ENCODE data around the gene CHL1.
"Not testable (repeated sequence)": the region's sequence is repeated elsewhere in the genome, so short reads cannot be mapped to it uniquely, and the experiment has no call there.

Gene CHL1

GRCh38 chr3:332701-333100, 136.1 kb downstream of the CHL1 start:
- no peak for DNase-seq (ENCODE audit: low spot score)

- DNase-seq (ENCODE audit: low spot score) = no peak
Measured at GRCh38 chr3:335240-335639, 138.7 kb downstream of the CHL1 start.

- DNase-seq (ENCODE audit: low spot score) = no peak
Measured at GRCh38 chr3:339351-339750, 142.8 kb downstream of the CHL1 start.

- no peak for DNase-seq (ENCODE audit: low spot score)
Measured at GRCh38 chr3:341998-342397, 145.4 kb downstream of the CHL1 start.

GRCh38 chr3:346186-346585, 149.6 kb downstream of the CHL1 start:
- DNase-seq (ENCODE audit: low spot score) = peak; percentile 8

GRCh38 chr3:347581-347980, 151.0 kb downstream of the CHL1 start:
- no peak for DNase-seq (ENCODE audit: low spot score)

DNA sequence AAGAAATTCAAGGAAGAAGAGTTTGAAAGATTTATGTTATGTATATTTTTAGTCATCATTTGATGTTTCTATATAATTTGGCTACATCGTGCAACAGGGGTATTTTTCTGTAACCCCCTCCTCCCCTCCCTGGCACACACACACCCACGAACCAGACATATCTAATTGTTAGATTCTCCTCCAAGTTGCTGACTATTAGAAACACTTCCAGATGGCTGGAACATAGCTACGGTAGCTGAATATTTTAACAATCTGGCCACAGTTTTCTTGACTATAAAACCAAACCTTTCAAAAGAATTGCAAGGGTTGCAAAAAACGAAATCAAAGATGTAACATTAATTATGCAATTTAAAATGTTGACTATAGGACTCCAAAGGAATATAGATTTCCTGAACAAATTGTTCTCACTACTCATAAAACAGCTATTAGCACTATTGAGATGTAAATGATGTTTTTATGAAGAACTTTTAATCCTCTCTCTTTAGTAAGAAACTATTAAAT, 154.4 kb downstream of the CHL1 start:
- DNase-seq (ENCODE audit: low spot score) = no peak

DNA sequence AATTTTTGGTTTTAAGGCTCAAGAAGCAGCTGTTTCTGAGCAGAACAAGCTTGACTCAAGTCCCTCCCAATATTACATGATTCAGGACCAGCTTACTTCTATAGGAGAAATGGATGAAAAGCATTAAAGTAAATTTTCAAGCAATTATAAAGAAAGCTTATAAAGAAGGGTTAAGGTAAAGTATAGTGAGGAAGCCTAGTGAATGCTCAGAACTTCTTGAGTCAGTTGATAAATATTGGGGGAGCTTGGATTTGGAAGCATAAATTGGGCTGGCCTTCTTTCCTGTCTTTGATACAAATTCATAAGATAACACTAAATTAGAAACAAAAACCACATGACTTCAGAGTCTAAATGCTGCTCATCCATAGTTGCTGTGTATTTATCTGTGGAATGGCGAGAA, 156.0 kb downstream of the CHL1 start:
- DNase-seq (ENCODE audit: low spot score) = no peak

DNA sequence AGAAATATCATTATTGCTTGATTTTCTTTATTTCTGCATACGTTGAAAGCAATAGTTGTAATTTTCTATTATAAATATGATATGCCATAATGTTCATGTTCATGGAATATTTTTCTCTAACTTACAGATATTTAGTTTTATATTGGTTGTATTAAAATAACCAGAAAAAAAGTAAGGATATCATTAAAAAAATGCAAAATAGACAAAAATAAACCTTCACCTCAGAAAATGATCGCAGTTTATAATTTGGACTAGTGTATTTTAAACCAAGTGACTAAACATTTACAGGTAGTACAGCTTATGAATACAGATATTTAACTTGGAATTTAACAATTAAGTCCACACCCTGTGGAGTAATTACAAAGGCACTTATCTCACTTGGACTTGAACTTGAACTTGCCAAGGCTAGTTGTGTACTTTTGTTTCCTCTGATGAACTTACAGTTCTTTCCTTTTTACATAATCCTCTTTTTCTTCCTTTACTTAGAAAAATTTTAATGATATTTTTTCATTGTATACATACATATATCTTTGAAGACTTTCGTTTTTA, 156.7 kb downstream of the CHL1 start:
- DNase-seq (ENCODE audit: low spot score) = no peak

GRCh38 chr3:354432-354831, 157.9 kb downstream of the CHL1 start:
- no peak for DNase-seq (ENCODE audit: low spot score)

GRCh38 chr3:355622-356021, 159.1 kb downstream of the CHL1 start:
- peak; percentile 65 for DNase-seq (ENCODE audit: low spot score)

DNA sequence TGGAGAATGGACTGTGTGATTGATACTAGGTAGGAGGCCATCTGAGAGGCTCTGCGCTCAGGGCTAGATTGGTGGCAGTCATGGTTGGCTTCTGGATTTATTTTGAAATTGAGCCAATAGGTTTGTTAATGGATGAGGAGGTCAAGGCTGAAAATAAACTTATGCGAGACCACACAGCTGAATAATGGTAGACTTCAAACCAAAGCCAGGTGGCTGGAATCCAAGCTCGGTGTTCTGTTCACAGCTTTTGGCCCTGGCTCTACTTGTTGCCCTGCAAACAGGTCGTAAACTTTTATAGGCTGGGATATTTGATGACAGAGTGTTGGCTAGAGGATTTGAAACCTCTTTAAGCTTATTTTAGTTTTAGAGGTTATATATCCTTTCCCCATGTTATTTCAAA, 160.4 kb downstream of the CHL1 start:
- no peak for DNase-seq (ENCODE audit: low spot score)

DNA sequence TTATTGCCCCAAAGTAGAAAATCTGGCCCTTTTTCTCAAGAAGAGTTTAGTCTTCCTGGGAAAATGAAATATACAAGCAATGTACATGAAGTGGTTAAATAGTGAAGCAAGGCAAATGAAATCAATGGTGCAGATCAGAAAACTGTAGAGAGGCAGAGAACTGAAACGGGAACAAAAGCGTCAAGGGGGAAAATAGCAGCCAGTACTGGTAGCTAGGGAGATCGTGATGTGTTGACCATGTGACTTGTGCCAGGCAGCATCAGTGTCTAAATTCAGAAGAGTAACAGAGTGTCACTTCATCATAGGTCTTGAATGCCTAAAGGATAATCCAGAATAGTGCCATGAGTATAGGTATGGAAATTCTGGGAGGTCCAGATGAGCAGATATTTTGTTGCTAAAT, 163.1 kb downstream of the CHL1 start:
- DNase-seq (ENCODE audit: low spot score) = no peak

DNA sequence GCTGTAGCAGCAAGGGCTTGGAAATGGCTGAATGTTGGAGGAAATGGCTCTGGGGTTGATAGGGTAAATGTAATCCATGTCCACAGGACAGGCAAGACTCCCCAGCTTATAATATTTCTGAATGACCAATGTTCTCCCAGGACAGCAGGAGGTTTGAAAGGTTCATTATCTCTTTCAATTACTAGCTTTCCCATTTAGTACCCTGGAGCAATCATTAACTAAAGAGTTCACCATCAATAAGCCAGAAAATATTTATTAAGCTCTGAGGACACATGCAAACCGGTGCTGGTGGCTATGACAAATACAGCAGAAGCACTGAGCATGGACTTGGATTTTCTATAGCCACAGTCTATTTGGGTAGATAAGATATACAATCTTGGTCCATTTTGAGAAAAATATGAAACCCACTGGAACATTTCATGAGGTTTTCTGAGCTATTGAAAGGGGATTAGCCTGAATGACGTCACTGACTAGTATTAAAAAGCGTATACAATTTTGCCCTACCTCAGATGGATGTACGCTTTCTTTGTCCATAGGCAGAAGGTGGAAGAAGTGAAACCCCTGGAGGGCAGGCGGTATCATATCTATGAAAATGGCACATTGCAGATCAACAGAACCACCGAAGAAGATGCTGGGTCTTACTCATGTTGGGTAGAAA, 166.2 kb downstream of the CHL1 start:
- no peak for DNase-seq (ENCODE audit: low spot score)

DNA sequence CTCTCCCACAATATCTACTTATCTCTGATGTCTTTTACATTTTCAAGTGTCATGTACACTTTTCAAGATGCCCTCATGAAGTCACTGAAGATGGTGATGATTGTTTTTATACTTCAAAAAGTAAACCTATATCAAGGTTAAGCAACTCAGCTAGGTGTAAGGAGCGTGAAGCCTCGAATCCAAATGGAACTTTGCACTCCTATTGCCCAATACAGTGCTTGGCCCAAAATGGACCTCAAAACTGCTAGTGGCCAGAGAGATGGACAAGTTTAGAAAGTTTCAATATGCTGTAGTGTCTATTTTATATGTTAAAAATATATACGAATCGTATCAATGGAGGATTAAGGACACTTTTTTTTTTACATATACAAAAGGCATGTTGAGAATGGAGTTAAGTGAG, 167.7 kb downstream of the CHL1 start:
- no peak for DNase-seq (ENCODE audit: low spot score)

- DNase-seq (ENCODE audit: low spot score) = no peak
Measured at GRCh38 chr3:365268-365667, 168.7 kb downstream of the CHL1 start.

GRCh38 chr3:366253-366652, 169.7 kb downstream of the CHL1 start:
- DNase-seq (ENCODE audit: low spot score) = not testable (repeated sequence)

DNA sequence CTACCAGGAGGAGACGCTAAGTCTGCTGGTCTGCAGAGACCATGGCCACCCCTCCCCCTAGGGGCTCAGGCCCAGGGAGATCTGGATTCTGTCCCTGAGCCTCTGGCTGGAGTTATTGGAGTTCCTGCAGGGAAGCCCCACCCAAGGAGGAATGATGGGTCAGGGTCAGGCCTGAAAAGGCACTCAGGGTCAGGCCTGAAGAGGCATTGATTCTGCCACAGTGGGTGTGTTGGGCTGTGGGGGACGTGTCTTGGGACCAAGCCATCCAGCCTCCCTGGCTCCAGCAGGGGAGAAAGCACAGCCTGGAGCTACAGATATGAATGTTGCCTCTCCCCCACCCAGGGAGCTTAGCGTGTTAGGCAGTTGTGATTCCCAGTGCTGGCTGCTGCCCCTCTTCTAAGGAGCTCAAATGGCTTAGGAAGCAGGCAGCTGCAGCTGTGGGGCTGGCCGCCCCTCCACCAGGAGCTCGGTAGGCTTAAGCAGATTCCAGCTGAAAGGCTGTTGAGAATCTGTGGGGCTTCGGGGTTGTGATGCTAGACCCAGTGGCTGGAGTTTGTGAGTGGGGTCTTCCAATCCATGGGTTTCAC, 176.7 kb downstream of the CHL1 start:
- DNase-seq (ENCODE audit: low spot score) = no peak

- no peak for DNase-seq (ENCODE audit: low spot score)
Measured at GRCh38 chr3:374459-374858, 177.9 kb downstream of the CHL1 start.

- DNase-seq (ENCODE audit: low spot score) = no peak
Measured at GRCh38 chr3:377158-377561, 180.6 kb downstream of the CHL1 start.

GRCh38 chr3:380801-381200, 184.2 kb downstream of the CHL1 start:
- DNase-seq (ENCODE audit: low spot score) = no peak

DNA sequence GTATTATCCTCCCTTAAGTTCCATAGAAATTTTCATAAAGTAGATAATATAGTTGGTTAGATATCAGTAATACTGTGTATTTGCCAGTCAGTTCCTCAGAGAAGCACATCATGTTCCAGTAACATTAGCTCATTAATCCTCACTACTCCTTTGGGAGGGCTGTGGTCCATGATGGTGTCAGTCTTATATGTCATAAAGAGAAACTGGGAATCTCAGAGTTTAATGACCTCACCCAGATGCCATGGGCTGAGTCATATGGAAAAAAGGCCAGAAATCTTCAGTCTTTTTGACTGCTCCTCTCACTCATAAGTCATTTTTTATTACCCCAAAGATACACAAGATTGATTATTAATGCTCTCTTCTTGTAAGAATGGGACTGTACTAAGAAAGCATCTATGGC, 188.6 kb downstream of the CHL1 start:
- DNase-seq (ENCODE audit: low spot score) = peak; percentile 5

DNA sequence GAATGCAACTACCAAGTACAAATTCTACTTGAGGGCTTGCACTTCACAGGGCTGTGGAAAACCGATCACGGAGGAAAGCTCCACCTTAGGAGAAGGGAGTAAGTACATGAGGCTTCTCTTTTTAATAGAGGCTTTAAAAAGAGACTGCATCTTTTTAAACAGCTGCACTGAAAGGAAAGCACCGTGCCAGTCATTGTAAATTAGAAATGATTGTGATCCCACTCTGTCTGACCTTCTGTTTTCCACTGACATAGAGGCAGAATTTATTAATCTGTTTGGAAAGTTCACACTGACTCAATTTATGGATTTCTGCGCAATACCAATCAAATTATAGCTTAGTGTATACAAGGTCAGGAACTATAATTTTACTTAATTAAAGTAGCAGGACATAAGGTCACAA, 198.2 kb downstream of the CHL1 start:
- no peak for DNase-seq (ENCODE audit: low spot score)

GRCh38 chr3:396293-396692, 199.7 kb downstream of the CHL1 start:
- DNase-seq (ENCODE audit: low spot score) = no peak
